HEK293T (cell line): ENCODE measurements around the gene ZACN.

Experiments
- FOXM1 ChIP-seq: fragments of 450-650 bp; IDR thresholded peaks from 2 replicates; pipeline ENCODE4 v1.6.1; 2017; ENCODE audit warnings: mild to moderate bottlenecking, borderline replicate concordance
- SUZ12 ChIP-seq: fragments of 450-650 bp; IDR thresholded peaks from 2 replicates; pipeline ENCODE4 v1.6.1; 2016; ENCODE audit warnings: mild to moderate bottlenecking

DNA sequence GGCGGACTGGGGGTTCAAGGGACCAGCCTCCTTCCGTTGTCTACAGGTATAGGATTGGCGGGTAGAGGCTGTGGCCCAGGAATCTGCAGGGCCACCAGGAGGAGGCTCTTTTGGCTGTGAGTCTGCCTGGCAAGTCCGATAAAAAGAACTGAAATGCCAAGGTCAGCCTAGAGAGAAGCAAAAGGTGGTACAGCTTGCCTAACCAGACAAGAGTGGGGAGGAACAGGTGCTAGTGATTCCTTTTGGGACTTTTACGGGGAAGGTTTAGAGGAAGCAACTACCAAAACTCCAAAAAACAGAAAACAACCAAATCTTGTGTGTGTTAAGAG lies 46.2 kb upstream of the ZACN start:
- TF ChIP-seq FOXM1, result no peak
- no peak for TF ChIP-seq SUZ12
